GM12873 (cell line): Measurements from ENCODE around the gene CNGA1.
A peak's percentile ranks its signal among the peaks of the same experiment; 100 is the strongest.

Source experiments
- TF ChIP-seq, protein P1 (sequence below): IDR thresholded peaks from 2 replicates; pipeline ENCODE4 v1.5.1; 2012; ENCODE audit warnings: low read depth, mild to moderate bottlenecking, moderate library complexity, low read length, control low read depth; ENCODE audit not compliant: insufficient read depth; ENCODE audit errors: missing control alignments

CNGA1 gene

DNA sequence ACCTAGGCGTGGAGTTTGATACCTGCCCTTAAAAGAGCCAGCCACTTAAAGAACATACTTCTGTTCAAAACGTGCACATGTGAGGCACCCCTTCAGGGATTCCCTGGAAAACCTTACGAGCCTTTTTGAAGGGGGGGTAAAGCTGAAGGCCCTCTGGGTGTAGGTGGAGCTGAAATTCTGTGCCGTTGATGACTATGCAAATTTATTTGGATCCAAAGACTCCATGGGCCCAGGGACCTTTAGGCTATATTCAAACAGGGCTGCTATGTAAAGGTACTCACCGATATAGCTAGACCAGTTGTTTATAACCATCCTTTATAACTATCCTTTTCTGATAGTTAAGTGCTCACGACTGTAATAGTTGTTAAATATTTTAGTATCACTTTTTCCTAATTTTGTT is 61.8 kb downstream of the CNGA1 start:
- TF ChIP-seq, protein P1, sequence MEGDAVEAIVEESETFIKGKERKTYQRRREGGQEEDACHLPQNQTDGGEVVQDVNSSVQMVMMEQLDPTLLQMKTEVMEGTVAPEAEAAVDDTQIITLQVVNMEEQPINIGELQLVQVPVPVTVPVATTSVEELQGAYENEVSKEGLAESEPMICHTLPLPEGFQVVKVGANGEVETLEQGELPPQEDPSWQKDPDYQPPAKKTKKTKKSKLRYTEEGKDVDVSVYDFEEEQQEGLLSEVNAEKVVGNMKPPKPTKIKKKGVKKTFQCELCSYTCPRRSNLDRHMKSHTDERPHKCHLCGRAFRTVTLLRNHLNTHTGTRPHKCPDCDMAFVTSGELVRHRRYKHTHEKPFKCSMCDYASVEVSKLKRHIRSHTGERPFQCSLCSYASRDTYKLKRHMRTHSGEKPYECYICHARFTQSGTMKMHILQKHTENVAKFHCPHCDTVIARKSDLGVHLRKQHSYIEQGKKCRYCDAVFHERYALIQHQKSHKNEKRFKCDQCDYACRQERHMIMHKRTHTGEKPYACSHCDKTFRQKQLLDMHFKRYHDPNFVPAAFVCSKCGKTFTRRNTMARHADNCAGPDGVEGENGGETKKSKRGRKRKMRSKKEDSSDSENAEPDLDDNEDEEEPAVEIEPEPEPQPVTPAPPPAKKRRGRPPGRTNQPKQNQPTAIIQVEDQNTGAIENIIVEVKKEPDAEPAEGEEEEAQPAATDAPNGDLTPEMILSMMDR, result no peak

DNA sequence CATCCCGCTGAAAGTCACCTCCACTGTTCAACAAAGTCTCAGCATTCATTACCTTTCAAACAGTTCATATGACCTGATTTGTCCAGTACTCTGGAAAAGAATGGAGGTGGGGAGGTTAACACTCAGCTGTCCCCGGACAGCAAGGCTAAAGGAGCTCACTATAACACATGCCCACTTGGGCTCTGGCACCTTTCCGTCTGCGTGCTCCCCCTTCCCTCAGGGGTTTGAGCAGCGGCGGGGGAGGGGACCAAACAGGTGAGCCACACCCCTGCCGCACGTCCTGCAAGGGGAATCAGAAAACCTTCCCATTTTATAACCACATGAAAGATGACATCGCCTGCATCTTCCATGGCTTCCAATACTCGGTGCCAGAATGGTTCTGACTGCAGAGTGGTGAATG is 62.2 kb downstream of the CNGA1 start:
- TF ChIP-seq, protein P1, result no peak

DNA sequence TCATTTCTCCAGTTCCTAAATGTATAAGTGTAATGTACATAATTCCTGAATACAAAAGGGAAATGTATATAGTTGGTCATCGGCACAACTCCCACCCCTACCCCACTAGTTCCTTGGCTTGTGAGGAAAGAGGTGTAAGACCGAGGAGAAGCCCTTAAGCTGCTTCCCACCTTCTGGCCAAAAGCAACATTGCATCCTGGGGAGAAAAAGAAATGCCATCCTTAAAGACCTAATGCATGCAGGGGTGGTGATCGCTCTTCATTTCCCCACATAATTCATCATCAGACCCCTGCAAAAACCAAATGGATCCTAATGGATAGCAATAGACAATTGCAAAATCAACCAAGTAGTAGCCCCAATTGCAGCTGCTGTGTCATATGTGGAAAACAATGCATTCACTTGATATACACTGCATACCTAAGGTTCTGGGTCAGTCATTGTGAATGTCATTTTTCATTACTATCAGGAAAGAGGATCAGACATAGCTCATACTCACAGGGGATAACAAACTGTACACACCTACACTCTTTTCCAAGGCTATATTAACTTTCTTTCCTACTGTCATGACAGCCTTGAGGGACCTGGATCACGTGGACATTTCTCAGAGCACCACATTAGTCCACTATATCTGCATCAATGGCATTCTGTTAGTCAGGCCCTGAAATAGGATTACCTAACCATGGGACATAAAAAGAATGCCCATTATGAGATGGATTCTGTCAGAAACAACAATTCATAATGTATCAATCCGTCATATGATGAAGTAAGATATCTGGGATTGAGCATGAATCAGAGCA is 70.4 kb downstream of the CNGA1 start:
- TF ChIP-seq, protein P1, result peak; percentile 35

DNA sequence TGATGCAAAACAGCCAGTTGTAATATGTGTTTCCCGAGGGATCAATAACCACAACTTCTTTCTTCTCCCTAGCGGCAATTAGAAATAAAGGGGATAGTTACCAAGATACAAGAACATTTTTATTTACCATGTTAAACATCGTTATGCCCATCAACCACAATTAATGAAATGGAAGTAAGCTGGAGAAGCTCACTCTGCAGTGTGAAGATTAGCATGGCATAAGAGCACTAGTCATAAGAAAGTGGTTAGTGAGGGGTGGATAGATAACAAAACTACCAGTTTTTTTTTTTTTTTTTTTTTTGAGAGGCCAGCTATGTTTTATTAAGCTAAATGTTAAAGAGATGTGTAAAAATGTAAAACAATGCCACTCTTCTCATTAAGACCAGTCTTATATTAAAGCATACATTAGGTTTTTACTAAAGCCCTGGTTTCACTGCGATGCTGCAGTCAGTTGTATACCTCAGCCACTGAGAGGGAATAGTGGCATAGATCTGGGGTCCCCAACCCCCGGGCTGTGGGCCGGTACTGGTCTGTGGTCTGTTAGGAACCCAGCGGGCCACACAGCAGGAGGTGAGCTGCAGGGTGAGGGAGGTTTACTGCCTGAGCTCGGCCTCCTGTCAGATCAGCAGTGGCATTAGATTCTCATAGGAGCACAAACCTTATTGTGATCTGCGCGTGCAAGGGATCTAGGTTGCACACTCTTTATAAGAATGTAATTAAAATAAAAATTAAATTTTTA is 74.2 kb downstream of the CNGA1 start:
- TF ChIP-seq, protein P1, result no peak

DNA sequence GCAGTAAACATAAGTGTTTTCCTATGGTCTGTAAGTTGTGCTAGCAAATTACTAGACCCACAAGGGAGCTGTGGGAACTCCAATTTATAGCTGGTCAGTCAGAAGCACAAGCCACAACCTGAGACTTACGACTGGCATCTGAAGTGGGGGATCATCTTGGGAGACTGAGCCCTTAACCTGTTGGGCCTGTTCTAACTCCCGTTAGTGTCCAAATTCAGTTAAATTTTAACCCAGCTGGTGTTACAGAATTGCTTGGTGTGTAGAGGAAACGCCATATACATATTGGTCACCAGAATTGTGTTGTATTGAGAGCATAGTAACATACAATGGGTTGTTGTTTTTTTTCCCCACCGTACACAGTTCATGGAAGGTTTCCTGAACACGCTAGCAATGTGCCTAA is 77.0 kb downstream of the CNGA1 start:
- TF ChIP-seq, protein P1, result no peak

DNA sequence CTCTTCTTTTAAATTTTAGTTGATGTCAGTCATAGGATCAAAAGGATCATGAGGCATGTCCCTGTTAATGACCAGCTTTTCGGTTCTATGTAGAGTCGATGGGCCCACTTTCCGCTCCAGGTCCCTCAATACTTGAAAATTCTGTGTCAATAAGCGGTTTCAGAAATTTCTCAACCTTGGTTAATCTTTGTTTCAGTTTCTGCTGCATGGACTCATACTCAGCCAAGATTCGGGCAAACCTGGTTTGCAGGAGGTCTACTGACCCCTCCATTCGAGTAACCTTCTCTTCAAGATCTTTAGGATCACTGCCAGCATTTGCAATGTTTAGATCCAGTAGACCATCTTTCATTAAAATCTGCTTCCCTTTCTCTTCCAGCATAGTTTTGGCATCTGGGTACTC is 80.1 kb downstream of the CNGA1 start:
- TF ChIP-seq, protein P1, result no peak

DNA sequence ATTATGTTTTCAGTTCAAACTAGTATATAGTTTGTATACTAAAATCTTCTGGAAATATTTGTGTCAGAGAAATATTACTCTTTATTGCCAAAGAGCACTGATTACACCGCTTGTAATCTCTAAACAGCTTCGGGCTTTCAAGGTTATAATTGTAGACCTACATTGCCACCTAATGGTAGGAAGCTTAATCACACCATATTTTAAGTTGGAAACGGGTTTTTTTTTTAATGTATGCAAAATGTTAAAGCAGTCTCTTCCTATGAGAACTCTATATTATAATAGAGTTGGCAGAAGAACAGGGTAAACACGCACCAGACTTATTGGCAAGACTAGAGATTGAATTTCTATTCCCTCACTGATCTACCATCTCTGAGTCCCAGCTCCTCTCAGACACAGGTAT is 82.6 kb downstream of the CNGA1 start:
- TF ChIP-seq, protein P1, result peak; percentile 55
